Tibial nerve (tissue), 3 donors: ENCODE data around the gene IL31.

ENCODE experiments used
- POLR2A ChIP-seq, 2 donors: fragments of 450-650 bp; IDR thresholded peaks; one replicate each; pipeline ENCODE4 v1.6.1; 2017; ENCODE audit warnings: antibody characterized with exemption in 2 of 2, mild to moderate bottlenecking in 2 of 2, moderate library complexity in 2 of 2
- TF ChIP-seq, protein P1 (sequence below), 5 experiments: fragments of 200-600 bp in 3 of 5; fragments of 450-650 bp in 2 of 5; sonication (generic) in 3 of 5; IDR thresholded peaks; one replicate each; pipeline ENCODE4 v1.5.1; 2016 to 2019; ENCODE audit warnings: antibody characterized with exemption in 5 of 5, mild to moderate bottlenecking in 3 of 5, moderate library complexity in 2 of 5

DNA sequence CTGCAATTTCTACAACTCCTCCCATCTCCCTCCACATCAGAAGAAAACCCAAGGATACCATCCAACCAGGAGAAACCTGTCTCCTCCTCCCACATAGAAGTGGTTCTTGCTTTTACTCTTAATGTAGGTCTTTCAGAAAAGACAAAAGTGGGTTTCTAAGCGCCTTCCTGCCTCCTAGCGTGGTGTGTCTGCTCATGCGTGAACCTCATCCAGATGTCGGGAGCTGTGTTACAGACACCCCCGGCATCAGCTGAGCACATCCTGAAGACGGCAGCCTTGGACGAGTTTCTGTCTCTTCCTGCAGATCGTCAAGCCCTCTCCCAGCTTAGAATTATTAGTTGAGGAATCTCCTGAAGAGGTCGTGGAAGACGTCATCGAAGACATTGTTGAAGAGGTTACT, 18.4 kb upstream of the IL31 start:
- TF ChIP-seq, protein P1, sequence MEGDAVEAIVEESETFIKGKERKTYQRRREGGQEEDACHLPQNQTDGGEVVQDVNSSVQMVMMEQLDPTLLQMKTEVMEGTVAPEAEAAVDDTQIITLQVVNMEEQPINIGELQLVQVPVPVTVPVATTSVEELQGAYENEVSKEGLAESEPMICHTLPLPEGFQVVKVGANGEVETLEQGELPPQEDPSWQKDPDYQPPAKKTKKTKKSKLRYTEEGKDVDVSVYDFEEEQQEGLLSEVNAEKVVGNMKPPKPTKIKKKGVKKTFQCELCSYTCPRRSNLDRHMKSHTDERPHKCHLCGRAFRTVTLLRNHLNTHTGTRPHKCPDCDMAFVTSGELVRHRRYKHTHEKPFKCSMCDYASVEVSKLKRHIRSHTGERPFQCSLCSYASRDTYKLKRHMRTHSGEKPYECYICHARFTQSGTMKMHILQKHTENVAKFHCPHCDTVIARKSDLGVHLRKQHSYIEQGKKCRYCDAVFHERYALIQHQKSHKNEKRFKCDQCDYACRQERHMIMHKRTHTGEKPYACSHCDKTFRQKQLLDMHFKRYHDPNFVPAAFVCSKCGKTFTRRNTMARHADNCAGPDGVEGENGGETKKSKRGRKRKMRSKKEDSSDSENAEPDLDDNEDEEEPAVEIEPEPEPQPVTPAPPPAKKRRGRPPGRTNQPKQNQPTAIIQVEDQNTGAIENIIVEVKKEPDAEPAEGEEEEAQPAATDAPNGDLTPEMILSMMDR (IDR thresholded peaks at IDR 0.05) = no peak
- TF ChIP-seq POLR2A (IDR thresholded peaks at IDR 0.05) = no peak
